Cerebellar nuclear complex (tissue), 1 donor: ENCODE data around the gene TEAD2.
"Not testable (repeated sequence)": the region's sequence is repeated elsewhere in the genome, so short reads cannot be mapped to it uniquely, and the experiment has no call there.

Experiments used
- DNase-seq, 2 experiments: peaks; one replicate each; lab custom pipeline; 2025; lab: John Stamatoyannopoulos, UW

Gene TEAD2

DNA sequence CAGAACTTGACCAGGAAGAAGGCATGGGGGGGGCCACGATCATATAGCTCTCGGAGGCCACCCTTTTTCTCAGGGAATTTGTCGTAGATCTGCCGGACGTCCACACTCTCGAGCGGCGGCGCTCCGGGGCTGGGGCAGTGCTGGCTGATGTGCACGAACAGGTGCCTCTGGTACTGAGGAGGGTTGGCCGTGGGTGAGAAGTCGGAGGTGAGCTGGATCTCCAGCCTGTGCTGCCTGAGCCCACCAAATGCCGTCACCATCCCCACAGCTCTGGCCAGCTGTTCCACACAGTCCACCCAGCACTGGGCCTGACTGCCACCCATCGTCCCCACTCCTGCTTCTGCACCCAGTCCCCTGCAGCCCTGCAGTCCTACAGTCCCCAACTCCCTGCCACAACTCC is 15.0 kb downstream of the TEAD2 start:
- no peak for DNase-seq

DNA sequence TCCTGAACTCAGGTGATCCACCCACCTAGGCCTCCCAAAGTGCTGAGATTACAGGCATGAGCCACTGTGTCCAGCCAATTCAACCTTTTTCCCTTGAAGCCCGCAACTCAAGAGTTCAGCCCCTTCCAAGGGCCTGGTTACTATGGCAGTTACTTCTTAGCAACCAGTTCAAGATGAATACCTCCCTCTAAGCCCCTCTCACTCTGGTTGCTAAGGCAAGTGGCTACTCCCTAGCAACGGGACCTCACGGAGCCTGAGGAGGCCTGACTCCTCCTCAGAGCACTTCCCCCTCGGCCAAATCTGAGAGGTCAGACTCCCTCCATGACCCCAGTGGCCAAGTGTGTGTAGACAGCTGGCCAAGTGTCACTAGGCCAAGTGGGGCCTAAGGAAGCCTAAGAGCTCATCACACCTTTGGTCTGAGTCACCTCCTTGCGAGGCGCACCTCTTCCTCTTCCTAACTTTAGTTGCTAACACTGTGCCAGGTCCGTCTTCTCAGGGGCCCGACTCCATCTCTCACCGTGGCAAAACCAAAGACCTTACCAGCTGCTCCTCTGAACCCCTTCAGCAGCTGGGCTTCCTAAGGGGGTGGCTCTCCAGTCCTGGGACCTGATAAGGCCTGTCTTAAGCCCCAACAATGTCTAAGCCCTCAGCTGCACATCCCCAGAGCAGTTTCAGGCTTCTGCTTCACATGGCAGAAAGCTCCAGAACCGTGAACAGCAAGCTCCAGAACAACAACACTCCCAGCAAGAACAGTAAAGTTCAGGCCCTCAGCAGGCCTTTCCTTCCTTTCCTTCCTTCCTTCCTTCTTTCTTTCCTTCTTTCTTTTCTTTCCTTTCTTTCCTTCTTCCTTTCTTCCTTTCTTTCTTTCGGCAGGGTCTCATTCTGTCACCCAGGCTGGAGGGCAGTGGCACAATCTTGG is 17.5 kb downstream of the TEAD2 start:
- DNase-seq, result no peak

DNA sequence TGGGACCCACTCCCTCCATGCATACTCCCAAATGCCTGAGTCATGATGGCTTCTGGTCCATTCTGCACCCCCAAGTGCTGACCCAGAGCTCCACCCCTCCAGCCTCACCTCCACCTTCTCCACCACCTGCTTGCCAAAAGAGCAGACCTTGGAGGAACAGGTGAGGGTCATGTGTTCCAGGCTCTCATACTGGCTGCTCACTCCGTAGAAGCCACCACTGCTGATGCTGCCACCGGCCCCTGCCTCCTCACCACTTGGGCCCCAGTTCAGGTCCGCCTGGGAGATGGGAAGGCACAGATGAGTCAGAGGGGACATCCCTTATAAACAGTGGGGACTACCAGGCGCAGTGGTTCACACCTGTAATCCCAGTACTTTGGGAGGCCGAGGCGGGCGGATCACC is 19.1 kb downstream of the TEAD2 start:
- DNase-seq, result no peak

DNA sequence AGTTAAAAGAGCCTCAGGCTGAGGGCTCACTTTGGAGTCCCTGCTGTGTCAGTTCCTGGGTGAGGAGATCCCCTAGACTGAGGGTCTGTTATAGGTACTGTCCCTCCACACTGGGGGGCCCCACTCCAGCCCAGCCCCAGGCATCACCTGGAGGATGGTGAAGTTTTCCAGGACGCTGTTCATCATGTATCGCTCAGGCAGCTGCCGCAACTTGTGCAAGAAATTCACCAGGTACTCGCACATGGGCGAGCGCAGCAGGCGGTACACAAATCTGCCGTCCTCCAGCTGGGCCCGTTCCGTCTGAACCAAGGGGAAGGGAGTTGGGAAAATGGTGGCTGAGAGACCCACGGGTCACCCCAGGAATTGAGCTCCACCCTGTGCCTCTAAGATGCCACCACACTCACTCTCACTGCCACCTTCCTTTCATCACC is 19.9 kb downstream of the TEAD2 start:
- DNase-seq, result no peak

DNA sequence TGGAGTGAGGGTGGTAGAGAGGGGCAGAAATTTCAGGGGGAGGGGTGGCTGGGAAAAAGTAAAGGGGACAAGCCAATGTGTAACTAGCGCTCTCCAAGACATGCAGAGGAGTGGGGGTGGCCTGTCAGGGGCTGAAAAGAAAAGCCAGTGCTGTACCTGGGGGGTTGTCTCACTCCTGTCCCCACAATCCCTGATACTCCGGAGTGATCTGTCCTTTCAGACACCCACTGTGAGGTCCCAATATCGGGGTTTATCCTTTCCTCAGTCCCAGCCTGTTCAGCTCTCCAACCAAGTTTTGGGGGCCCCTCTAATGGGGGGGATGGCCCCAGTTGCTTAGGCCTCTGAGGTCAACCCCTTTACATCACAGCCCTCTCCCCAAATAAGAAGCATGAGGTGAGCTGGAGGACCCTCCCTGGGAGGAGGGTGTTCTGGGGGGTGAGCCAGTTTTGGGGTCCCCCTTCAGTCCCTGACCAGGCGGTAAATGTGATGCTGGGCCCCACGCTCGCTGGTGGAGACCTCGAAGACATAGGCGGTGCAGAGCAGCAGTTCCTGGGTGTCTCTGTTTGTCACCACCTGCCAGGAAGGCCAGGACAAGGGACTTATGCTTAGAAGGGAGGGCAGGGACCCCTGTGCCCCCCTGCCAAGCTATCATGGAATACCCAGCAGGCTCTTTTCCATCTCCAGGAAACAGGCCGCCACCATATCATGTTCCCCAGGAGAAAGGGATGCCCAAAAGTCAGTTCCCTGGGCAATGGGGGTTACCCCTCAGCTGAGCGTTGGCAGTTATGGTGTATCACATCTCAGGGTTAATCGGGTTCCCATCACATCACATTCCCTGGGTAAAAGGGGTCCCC is 21.1 kb downstream of the TEAD2 start:
- no peak for DNase-seq

DNA sequence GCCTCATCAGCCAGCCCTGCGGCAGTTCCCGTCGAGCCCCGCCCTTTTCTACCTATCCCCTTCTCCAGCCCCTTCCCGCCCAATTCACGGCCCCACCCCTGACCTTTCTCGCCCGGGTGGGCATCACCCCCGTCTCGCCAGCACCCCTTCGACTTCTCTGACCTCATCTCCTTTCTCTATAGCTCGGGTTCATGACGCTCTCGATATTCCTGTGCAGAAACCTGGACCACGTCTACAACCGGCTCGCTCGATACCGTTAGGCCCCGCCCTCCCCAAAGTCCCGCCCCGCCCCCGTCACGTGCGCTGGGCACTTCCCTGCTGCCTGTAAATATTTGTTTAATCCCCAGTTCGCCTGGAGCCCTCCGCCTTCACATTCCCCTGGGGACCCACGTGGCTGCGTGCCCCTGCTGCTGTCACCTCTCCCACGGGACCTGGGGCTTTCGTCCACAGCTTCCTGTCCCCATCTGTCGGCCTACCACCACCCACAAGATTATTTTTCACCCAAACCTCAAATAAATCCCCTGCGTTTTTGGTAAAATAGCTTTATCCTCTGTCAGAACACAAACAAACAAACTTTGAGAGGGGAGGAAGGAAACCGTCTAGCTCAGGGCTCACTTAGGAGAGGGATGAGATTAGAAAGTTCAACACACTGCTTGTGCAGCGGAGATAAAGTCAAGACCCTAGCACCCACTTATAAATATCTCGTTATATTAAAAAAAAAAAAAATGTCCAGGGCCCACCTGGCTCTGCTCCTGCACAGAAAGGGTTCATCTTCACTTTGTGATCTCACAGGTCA is 21.9 kb downstream of the TEAD2 start:
- DNase-seq, result no peak

DNA sequence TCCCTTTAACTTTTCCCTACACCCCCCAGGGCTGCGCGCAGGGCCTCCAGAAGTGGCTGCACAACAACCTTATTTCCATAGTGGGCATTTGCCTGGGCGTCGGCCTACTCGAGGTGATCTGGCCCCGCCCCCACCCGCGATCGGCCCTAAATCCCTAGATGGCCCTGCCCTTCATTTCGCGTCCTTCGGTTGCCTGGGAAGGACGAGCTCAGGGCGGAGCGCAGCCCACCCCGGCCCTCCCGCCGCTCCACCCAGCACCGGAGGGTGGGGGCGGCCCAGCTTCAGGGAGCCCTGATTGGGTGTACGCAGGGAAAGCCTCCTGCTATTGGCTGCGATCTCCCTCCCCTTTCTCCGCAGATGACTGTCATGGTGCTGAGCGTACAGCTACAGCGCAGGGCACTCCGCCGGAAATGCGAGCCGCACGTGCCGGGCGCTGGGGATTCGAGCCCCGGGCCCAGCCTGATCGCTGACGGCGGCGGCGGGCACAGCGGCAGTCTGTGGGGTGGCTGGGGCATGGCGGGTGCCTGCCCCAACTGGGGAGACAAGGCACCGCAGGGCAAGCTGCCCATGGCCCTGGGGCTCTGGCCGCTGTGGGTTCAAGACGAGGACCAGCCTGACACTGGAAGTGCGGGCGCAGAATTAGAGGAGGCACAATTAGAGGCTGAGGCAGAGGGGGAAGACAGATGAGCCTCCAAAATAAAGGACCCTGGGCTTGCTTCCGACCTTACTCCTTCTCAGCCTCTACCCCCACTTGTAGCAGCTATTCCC is 22.7 kb downstream of the TEAD2 start:
- DNase-seq, result no peak

DNA sequence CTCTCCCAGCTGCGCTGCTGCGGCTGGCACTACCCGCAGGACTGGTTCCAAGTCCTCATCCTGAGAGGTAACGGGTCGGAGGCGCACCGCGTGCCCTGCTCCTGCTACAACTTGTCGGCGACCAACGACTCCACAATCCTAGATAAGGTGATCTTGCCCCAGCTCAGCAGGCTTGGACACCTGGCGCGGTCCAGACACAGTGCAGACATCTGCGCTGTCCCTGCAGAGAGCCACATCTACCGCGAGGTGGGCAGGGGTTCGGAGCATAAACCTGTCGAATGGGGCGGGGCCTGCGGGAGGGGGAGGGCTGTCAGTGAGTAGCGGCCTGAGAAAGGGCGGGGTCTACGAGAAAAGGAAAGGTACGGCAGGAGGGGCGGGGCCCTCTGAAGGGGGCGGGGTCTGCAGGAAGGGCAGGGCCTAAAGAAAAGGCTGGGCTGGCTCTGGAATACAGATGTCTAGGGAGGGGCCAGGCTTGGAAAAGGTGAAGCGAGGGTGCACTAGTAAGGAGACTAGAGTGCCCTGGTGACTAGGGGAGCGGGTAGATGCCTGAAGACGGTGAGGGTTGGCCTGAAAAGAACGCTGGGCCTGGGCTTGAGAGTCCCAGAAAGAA is 23.4 kb downstream of the TEAD2 start:
- DNase-seq, result no peak

DNA sequence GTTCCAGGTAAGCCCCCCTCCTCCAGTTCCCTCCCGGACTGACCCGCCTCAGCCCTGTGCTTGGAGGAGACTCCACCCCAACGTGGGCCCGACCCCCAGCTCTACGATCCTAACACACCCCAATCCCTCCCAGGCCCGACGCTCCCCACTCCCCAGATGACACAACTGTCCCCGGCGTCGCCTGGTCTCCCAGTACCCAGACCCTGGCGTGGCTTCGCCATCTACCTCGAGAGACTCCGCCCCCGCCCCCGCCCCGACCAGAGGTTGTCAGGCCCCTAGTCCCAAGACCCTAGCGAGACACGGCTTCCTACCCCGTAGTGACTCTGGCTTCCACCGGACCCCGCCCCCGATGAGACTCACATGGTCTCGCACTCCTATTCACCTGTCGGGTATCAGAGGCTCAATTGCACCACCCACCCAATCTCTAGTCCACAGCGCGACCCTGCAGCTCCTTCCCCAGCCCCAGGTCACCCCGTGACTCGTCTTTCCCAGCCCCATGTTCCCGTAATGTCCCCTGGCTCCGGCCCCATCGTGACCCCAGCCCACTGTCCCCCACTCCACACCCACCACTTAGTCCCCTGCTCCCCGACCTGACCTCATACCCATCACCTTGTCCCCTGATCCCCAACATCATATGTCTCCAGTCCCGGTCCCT is 24.1 kb downstream of the TEAD2 start:
- DNase-seq, result no peak

DNA sequence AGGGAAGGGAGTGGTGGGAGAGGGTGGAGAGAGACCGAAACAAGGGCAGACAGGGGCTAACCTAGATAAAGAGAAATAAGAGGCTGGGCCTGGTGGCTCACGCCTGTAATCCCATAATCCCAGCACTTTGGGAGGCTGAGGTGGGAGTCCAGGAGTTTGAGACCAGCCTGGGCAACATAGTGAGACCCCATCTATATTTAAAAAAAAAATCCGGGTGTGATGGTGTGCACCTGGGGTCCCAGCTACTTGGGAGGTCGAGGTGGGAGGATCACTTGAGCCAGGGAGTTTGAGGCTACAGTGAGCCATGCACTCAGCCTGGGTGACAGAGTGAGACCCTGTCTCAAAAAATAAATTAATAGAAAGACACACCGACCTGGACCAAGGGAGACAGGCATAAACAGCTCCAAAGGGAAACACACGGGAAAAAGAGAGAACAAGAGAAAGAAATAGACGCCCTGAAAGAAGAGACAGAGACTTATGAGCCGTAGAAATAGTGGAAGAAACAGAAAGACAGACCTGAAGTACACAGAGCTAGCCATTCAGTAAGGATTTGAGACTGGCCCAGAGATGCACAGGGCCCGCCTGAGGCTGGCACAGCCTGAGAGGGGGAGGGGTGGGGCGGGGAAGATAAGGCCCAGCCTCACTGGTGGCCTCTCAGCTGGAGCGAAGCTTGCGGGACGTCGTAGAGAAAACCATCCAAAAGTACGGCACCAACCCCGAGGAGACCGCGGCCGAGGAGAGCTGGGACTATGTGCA is 24.8 kb downstream of the TEAD2 start:
- DNase-seq, result no peak

DNA sequence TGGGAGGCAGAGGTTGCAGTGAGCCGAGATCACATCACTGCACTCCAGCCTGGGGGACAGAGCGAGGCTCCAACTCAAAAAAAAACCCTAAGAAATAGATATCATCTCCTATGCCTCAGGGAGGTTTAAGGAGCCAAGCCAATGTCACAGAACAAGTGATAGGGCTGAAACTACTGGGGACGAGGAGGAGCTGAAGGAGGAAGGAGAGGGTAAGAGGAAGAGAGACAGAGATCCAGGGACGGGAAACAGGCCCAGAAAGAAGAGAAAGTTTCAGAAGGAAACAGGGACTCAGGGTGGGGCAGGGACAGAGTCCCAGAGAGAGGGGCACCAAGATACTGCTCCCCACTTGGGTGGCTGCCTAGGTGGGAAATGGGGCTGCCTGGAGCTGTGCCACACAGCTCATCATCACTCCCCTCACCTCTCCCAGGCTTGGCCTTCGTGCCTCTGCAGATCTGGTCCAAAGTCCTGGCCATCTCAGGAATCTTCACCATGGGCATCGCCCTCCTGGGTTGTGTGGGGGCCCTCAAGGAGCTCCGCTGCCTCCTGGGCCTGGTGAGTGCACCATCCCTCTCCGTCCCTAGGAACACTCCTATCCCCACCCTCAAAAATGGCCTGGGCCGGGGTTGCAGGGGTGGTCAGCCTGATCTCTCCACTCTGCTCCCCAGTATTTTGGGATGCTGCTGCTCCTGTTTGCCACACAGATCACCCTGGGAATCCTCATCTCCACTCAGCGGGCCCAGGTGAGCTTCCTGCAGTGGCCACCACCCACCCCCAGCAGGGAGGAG is 25.5 kb downstream of the TEAD2 start:
- no peak for DNase-seq

DNA sequence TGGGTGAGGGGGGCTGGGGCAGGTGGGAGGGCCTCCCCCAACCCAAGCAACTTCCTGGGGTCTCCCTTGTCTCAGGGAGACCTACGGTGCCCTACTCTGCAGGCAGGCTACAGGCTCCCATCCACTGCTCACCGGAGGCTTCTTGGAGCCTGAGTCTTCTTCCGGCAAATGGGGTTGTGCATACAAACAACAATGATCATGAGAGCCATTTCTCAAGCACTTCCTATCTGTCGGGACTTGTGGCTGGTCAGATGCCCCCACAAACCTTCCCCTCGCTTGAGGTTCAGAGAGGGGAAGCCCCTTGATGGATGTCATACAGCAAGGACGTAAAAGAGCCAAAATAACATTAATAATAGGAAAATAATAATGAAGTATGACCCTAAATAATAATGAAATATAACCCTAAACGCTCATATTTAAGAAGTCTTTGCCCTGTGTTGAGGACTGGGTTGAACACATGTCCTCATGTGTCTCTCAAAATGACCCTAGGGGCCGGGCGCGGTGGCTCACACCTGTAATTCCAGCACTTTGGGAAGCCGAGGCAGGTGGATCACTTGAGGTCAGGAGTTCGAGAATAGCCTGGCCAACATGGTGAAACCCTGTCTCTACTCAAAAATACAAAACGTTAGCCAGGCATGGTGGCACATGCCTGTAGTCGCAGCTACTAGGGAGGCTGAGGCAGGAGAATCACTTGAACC is 26.3 kb downstream of the TEAD2 start:
- no peak for DNase-seq

DNA sequence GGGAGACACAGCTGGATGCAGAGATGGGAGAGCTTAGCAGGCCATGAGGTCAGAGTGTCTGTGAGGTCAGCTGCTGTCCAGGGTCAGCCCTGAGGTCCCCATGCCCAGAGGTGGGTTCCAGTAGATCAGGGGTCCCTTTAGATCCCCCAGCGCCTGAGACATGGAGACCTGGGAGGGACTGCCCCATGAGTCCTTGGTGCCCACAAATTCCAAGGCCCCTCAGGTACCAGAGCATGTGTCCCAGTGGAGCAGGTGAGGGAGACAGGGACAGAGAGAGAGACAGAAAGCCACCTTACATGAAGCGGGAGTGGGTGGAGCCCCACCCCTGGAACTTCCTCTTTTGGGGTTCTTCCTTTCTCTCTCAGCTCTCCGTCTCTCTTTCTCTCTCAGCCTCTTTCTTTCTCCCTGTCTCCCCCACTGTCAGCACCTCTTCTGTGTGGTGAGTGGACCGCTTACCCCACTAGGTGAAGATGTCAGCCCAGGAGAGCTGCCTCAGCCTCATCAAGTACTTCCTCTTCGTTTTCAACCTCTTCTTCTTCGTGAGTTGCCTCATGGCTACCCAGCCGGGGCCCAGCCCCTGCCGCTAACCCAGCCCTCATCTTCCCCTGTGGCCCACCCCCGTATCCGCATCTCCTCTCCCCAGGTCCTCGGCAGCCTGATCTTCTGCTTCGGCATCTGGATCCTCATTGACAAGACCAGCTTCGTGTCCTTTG is 27.0 kb downstream of the TEAD2 start, which contains the start of gene CD37:
TSS of gene CD37 (plus strand) at position 336 of the 713 bp plus-strand sequence. CDS start at position 471, 135 bp downstream.
- DNase-seq, result no peak

DNA sequence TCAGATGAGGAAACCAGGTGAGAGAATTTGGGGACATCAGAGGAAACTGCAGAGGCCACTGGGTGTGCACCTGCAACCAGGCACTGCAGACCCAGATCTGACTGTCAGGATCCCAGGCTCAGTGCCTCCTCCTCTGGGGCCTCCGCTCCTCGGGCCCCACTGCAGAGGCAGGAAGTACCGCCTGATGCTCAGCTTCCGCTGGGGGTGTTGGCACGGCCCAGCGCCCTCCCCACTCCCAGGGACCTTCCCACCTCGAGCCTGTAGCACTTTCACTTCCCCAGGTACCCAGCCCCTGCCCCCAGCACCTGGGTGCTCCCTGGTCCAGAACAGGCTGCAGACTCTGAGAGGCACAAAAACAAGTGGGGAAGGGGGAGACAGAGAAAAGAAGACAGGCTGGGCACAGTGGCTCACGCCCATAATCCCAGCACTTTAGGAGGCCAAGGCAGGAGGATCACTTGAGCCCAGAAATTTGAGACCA is 28.4 kb downstream of the TEAD2 start:
- no peak for DNase-seq

DNA sequence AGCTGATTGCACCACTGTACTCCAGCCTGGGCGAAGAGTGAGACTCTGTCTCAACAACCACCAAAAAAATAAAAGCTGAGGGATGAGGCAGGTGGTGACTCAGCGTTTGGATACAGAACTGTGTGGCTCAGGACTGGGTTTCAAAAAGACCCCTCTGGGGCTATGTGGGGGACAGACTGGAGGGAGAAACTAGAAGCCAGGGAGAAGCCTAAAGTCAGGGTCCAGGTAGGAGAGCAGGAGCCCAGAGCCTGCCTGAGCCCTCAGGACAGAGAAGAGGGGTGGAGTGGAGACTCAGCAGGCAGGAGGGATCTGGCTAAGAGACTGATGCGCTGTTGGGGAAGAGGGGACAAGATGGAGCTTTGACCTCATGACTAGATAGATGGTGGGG is 28.8 kb downstream of the TEAD2 start:
- DNase-seq, result no peak

DNA sequence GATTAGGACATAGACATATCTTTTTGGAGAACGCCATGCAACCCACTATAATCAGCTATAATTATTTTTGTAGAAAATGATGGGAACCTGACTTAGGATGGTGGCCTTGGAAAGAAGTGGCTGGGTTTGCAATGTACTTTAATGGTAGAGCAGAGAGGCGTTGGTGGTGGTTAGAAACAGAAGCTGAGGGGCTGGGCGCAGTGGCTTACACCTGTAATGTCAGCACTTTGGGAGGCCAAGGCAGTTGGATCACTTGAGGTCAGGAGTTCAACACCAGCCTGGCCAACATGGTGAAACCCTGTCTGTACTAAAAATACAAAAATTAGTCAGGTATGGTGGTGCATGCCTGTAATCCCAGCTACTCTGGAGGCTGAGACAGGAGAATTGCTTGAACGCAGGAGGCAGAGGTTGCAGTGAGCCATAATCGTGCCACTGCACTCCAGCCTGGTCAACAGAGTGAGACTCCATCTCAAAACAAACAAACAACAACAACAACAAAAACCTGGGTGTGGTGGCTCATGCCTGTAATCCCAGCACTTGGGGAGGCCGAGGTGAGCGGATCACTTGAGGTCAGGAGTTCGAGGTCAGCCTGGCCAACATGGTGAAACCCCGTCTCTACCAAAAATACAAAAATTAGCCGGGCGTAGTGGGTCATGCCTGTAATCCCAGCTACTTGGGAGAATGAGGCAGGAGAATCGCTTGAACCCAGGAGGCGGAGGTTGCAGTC is 29.4 kb downstream of the TEAD2 start:
- not testable (repeated sequence) for DNase-seq

DNA sequence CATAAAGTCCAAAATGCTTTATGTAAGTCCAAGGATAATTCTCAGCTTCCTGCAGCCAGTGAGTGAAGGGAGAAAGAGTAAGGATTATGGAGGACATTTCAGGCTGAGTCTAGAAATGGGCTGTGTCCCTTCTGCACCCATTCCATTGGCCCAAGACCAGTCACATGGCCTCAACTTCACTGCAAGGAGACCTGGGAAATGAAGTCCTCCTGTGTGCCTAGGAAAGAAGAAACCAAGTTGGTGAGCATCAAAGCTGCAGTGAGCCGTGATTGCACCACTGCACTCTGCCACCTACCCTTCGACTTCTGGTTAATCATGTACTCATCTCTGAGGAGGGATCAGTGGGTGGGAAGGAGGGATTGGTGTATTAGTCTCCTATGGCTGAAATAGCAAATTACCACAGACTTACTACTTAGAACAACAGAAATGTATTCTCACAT is 30.6 kb downstream of the TEAD2 start:
- no peak for DNase-seq
